ENCODE data around the gene MSTN.
"Not testable (repeated sequence)": the region's sequence is repeated elsewhere in the genome, so short reads cannot be mapped to it uniquely, and the experiment has no call there.

DNA sequence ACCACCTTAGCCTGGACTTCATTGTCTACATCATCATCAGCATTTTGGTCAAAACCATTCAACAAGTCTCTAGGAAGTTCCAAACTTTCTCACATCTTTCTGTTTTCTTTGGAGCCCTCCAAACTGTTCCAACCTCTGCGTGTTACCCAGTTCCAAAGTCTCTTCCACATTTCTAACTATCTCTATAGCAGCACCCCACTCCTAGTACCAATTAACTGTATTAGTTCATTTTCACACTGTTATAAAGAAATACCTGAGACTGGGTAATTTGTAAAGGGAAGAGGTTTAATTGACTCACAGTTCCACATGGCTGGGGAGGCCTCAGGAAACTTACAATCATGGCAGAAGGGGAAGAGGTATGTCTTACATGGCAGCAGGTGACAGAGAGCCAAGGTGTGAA, 46.6 kb downstream of the MSTN start:
- TF ChIP-seq, protein P1, sequence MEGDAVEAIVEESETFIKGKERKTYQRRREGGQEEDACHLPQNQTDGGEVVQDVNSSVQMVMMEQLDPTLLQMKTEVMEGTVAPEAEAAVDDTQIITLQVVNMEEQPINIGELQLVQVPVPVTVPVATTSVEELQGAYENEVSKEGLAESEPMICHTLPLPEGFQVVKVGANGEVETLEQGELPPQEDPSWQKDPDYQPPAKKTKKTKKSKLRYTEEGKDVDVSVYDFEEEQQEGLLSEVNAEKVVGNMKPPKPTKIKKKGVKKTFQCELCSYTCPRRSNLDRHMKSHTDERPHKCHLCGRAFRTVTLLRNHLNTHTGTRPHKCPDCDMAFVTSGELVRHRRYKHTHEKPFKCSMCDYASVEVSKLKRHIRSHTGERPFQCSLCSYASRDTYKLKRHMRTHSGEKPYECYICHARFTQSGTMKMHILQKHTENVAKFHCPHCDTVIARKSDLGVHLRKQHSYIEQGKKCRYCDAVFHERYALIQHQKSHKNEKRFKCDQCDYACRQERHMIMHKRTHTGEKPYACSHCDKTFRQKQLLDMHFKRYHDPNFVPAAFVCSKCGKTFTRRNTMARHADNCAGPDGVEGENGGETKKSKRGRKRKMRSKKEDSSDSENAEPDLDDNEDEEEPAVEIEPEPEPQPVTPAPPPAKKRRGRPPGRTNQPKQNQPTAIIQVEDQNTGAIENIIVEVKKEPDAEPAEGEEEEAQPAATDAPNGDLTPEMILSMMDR (IDR thresholded peaks at IDR 0.05): not testable (repeated sequence)
- not testable (repeated sequence) for TF ChIP-seq POLR2A (IDR thresholded peaks at IDR 0.05)
